Muscle of leg (tissue), 11 donors: ENCODE results near the gene WDR41. TPM values are rescaled to one million over a fixed set of nuclear protein-coding genes. Genes with fewer than 3 reads are reported as not detected.
"Not testable (repeated sequence)": the region's sequence is repeated elsewhere in the genome, so short reads cannot be mapped to it uniquely, and the experiment has no call there.

Experiments
- DNase-seq: peaks from one replicate; pipeline ENCODE4 v3.0.0; 2013
- H3K27ac ChIP-seq: one replicate; pipeline ENCODE4 v1.5.1; 2013; ENCODE audit warnings: mild to moderate bottlenecking, low read length, control low read depth
- H3K27me3 ChIP-seq: one replicate; pipeline ENCODE4 v1.6.1; 2013; ENCODE audit warnings: low read length; ENCODE audit not compliant: control insufficient read depth, insufficient read depth
- H3K36me3 ChIP-seq: one replicate; pipeline ENCODE4 v1.6.1; 2013; ENCODE audit warnings: low read length; ENCODE audit not compliant: control insufficient read depth, insufficient read depth
- H3K4me1 ChIP-seq: one replicate; pipeline ENCODE4 v1.6.1; 2013; ENCODE audit warnings: low read length; ENCODE audit not compliant: control insufficient read depth, insufficient read depth
- H3K4me3 ChIP-seq: one replicate; pipeline ENCODE4 v1.5.1; 2013; ENCODE audit warnings: low read length, control low read depth
- H3K9me3 ChIP-seq: replicated peaks from 2 replicates; pipeline ENCODE4 v1.6.1; 2013; ENCODE audit warnings: low read depth, low read length; ENCODE audit not compliant: control insufficient read depth
- WGBS: methylation state at CpG from one replicate; pipeline ENCODE4 v1.1.5; 2013; ENCODE audit warnings: missing lambda C conversion rate; ENCODE audit not compliant: insufficient coverage; 5-methylcytosine and 5-hydroxymethylcytosine counted together
- polyA plus RNA-seq, 8 donors: library from polyadenylated mRNA; unstranded; fragments of 120-200 nt; gene quantifications; one replicate each; pipeline versions ENCODE4 v1.2.1 to v1.2.3, GENCODE V29; 2013; ENCODE audit warnings: inconsistent platforms in 1 of 8, low replicate concordance in 1 of 8; ENCODE audit not compliant: insufficient read length in 8 of 8, insufficient read depth in 1 of 8
- total RNA-seq: library from RNA; stranded (reverse); fragments of 120-200 nt; gene quantifications from one replicate; pipeline ENCODE4 v1.2.4, GENCODE V29; 2013

WDR41 gene
- total and polyA plus RNA-seq, 9 donors: 30.4 to 60.2 (median 42.4) TPM

GRCh38 chr5:77396017-77396416 lies 96.1 kb downstream of the WDR41 start:
- H3K27ac ChIP-seq: no peak overlapping the region
- no peak overlapping the region for H3K4me3 ChIP-seq
- WGBS: 38% methylated on average over 1 of the region's 1 CpG

GRCh38 chr5:77394064-77394715 lies 97.9 kb downstream of the WDR41 start:
- Histone ChIP-seq H3K36me3 (no peaks in the 10 kb centered on the region), H3K4me1 (no peaks in the 10 kb centered on the region), H3K9me3 (no peaks in the 10 kb centered on the region), H3K4me3 (no peak overlapping the region), H3K27me3 (no peaks in the 10 kb centered on the region), H3K27ac (no peak overlapping the region)
- no peak for DNase-seq
- no CpG with 5 or more reads among the region's 3 CpGs for WGBS

More at GRCh38 chr5:77396017-77396416, 96.1 kb downstream of the WDR41 start:
- DNase-seq: no peak
- H3K27me3 ChIP-seq: no peaks in the 10 kb centered on the region
- no peaks in the 10 kb centered on the region for H3K4me1 ChIP-seq
- H3K36me3 ChIP-seq: no peaks in the 10 kb centered on the region
- no peaks in the 10 kb centered on the region for H3K9me3 ChIP-seq

- 87% methylated on average over 5 of the region's 10 CpGs for WGBS
- H3K27me3 ChIP-seq: no peaks in the 10 kb centered on the region
- no peak for DNase-seq
- no peak overlapping the region for H3K4me3 ChIP-seq
- no peak overlapping the region for H3K27ac ChIP-seq
- no peaks in the 10 kb centered on the region for H3K36me3 ChIP-seq
- H3K9me3 ChIP-seq: no peaks in the 10 kb centered on the region
- no peaks in the 10 kb centered on the region for H3K4me1 ChIP-seq
Measured at GRCh38 chr5:77391240-77391765, 100.8 kb downstream of the WDR41 start.

- no peak overlapping the region for H3K4me3 ChIP-seq
- no peak overlapping the region for H3K27ac ChIP-seq
- no CpG with 5 or more reads among the region's 2 CpGs for WGBS
- H3K36me3 ChIP-seq: no peaks in the 10 kb centered on the region
- H3K9me3 ChIP-seq: no peaks in the 10 kb centered on the region
- DNase-seq: no peak
- H3K27me3 ChIP-seq: no peaks in the 10 kb centered on the region
- no peaks in the 10 kb centered on the region for H3K4me1 ChIP-seq
Measured at GRCh38 chr5:77390795-77391194, 101.3 kb downstream of the WDR41 start.

DNA sequence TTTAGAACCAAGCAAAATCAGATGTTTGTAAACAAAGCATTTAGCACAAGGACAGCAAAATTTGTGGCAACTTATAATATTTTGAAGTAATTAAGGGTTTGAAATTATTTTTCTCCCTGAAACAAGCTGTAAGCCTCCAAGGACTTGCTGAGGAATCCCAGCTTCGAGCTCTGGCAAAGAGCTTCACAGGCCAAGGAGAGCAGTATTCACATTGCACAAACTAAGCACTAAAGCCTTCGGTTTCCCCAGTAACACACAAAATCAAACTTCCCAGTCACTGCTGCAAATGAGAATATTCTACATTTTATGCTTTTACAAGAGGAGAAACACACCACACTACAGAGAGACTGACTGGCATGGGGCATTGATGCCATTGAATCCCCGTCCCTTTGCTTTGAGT lies 101.9 kb downstream of the WDR41 start:
- Histone ChIP-seq H3K27ac (no peak overlapping the region), H3K27me3 (no peaks in the 10 kb centered on the region), H3K36me3 (no peaks in the 10 kb centered on the region), H3K4me3 (no peak overlapping the region), H3K9me3 (no peaks in the 10 kb centered on the region), H3K4me1 (no peaks in the 10 kb centered on the region)
- peak; percentile 32 for DNase-seq
- whole genome bisulfite sequencing: 49% methylated on average over 2 of the region's 3 CpGs

DNA sequence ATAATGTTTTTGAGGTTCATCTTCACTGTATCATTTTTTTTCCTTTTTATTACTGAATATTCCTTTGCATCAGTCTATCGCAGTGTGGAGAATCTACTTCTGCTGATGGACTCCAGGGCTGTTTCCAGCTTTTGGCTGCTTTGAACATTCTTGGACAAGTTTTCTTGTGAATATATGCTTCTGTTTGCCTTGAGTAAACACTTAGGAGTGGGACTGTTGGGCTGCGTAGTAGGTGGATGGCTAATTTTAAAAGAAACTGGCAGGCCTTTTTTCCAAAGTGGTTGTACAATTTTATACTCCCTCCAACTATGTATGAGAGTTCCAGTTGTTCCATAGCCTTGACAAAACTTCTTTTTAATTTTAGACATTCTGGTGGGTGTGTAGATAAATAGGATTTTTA lies 102.4 kb downstream of the WDR41 start:
- no peak overlapping the region for H3K4me3 ChIP-seq
- no peaks in the 10 kb centered on the region for H3K36me3 ChIP-seq
- DNase-seq: peak; percentile 24
- no peak overlapping the region for H3K27ac ChIP-seq
- no peaks in the 10 kb centered on the region for H3K9me3 ChIP-seq
- WGBS: no CpG with 5 or more reads among the region's 2 CpGs
- H3K27me3 ChIP-seq: no peaks in the 10 kb centered on the region
- no peaks in the 10 kb centered on the region for H3K4me1 ChIP-seq

GRCh38 chr5:77386340-77386739 lies 105.8 kb downstream of the WDR41 start:
- H3K36me3 ChIP-seq, DNase-seq, H3K27ac ChIP-seq, H3K27me3 ChIP-seq, H3K4me3 ChIP-seq, H3K9me3 ChIP-seq, H3K4me1 ChIP-seq: not testable (repeated sequence)
- WGBS: no CpG with 5 or more reads among the region's 1 CpG

DNA sequence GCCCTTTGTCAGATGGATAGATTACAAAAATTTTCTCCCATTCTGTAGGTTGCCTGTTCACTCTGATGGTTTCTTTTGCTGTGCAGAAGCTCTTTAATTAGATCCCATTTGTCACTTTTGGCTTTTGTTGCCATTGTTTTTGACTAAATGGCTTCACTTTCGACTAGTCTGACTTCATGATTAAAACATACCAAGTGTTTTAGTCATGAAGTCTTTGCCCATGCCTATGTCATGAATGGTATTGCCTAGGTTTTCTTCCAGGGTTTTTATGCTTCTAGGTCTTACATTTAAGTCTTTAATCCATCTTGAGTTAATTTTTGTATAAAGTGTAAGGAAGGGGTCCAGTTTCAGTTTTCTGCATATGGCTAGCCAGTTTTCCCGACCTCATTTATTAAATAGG lies 108.8 kb downstream of the WDR41 start:
- not testable (repeated sequence) for H3K27me3 ChIP-seq, H3K4me1 ChIP-seq, H3K36me3 ChIP-seq, H3K4me3 ChIP-seq, H3K27ac ChIP-seq, DNase-seq, H3K9me3 ChIP-seq
- no CpG with 5 or more reads among the region's 2 CpGs for WGBS

Other genes with a start within 250 kb of the WDR41 start
- not detected for gene OTP, start 146.4 kb upstream of the WDR41 start, total RNA-seq
- not detected for gene OTP, start 146.4 kb upstream of the WDR41 start, polyA plus RNA-seq